Uterus (tissue), 2 donors: ENCODE results near the gene CPT1A.
"Not testable (repeated sequence)": the region's sequence is repeated elsewhere in the genome, so short reads cannot be mapped to it uniquely, and the experiment has no call there.

Experiments used
- CTCF ChIP-seq, 4 experiments: fragments of 200-600 bp in 2 of 4; fragments of 450-650 bp in 2 of 4; sonication (generic) in 2 of 4; IDR thresholded peaks; one replicate each; pipeline ENCODE4 v1.5.1; 2016 to 2019; ENCODE audit warnings: antibody characterized with exemption in 4 of 4, mild to moderate bottlenecking in 2 of 4, moderate library complexity in 1 of 4
- POLR2A ChIP-seq, 2 donors: fragments of 450-650 bp; IDR thresholded peaks; one replicate each; pipeline ENCODE4 v1.6.1; 2016; ENCODE audit warnings: antibody characterized with exemption in 2 of 2, mild to moderate bottlenecking in 1 of 2, moderate library complexity in 1 of 2

- TF ChIP-seq CTCF, POLR2A (IDR thresholded peaks at IDR 0.05): not testable (repeated sequence)
These were observed 43.1 kb upstream of the CPT1A start for GRCh38 chr11:68884827-68885226.
